Measurements from ENCODE around the gene ITIH2.

ITIH2 gene

DNA sequence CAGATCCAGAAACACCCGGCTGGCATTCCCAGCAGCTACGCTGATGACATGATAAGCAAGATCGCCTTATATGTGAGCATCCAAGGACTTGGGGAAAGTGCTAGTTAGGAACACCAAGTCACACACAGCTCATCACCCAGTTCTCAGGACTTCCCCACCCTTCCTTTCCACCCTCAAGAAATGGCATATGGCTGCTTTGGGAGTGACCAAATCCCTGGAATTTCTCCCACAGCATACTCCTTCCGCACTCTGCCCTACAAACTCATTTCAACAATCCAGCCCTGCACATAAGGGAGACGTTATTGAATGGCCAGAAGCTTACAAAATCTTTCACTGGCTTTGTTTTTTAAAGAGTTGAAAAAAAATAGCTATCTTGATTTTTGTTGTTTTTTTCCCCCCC is 40.6 kb upstream of the ITIH2 start:
- Histone ChIP-seq H3K36me3 (ENCODE audit: insufficient read depth, low read length) (no peaks in the 10 kb centered on the region), H3K9ac (ENCODE audit: low read depth, low read length, poor library complexity, severe bottlenecking) (no peak overlapping the region), H3K9me3 (ENCODE audit: insufficient read depth, low read depth, low read length) (no peaks in the 10 kb centered on the region), H3K4me3 (ENCODE audit: low read length, poor library complexity, severe bottlenecking) (no peak overlapping the region), H3F3A (ENCODE audit: low read depth) (no peaks in the 10 kb centered on the region), H4K20me1 (ENCODE audit: insufficient read depth, low read length, poor library complexity, severe bottlenecking) (no peaks in the 10 kb centered on the region), H3K79me2 (ENCODE audit: insufficient read depth, low read length) (no peaks in the 10 kb centered on the region), H2AFZ (ENCODE audit: low read length) (no peak overlapping the region), H3K27me3 (ENCODE audit: insufficient read depth, low read length, poor library complexity, severe bottlenecking) (no peaks in the 10 kb centered on the region), H3K9me2 (replicated peaks; ENCODE audit: low read depth, low read length) (no peaks in the 10 kb centered on the region), H3K4me1 (ENCODE audit: insufficient read depth, low read length, poor library complexity, severe bottlenecking) (no peaks in the 10 kb centered on the region), H3K4me2 (ENCODE audit: low read depth, low read length, poor library complexity, severe bottlenecking) (no peak overlapping the region)
- TF ChIP-seq EZH2phosphoT487 (IDR thresholded peaks at IDR 0.05; ENCODE audit: borderline replicate concordance) = no peak
- TF ChIP-seq, protein P1, sequence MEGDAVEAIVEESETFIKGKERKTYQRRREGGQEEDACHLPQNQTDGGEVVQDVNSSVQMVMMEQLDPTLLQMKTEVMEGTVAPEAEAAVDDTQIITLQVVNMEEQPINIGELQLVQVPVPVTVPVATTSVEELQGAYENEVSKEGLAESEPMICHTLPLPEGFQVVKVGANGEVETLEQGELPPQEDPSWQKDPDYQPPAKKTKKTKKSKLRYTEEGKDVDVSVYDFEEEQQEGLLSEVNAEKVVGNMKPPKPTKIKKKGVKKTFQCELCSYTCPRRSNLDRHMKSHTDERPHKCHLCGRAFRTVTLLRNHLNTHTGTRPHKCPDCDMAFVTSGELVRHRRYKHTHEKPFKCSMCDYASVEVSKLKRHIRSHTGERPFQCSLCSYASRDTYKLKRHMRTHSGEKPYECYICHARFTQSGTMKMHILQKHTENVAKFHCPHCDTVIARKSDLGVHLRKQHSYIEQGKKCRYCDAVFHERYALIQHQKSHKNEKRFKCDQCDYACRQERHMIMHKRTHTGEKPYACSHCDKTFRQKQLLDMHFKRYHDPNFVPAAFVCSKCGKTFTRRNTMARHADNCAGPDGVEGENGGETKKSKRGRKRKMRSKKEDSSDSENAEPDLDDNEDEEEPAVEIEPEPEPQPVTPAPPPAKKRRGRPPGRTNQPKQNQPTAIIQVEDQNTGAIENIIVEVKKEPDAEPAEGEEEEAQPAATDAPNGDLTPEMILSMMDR (conservative IDR thresholded peaks at IDR 0.05; ENCODE audit: low read length) = no peak

DNA sequence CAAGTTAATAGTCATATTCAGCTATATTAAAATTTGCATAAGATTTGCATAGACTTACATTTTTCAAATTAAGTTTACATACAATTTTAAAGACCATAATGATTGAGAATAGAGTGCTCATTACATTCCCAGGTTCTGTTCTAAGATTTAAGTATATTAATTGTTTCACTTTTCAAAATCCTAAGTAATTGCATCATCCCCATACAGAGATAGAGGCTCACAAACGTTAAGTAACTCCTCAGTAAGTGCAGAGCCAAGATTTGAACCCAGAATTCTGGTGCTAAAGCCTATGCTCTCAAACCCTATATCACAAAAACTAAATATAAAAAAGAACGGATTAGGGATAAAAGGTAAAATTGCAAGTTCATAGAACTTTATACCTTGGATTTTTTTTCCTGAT is 38.4 kb upstream of the ITIH2 start:
- Histone ChIP-seq H3K9me3 (ENCODE audit: insufficient read depth, low read depth, low read length) (no peaks in the 10 kb centered on the region), H3K4me1 (ENCODE audit: insufficient read depth, low read length, poor library complexity, severe bottlenecking) (no peaks in the 10 kb centered on the region), H3K9ac (ENCODE audit: low read depth, low read length, poor library complexity, severe bottlenecking) (no peak overlapping the region), H3K79me2 (ENCODE audit: insufficient read depth, low read length) (no peaks in the 10 kb centered on the region), H3K4me3 (ENCODE audit: low read length, poor library complexity, severe bottlenecking) (no peak overlapping the region), H3K4me2 (ENCODE audit: low read depth, low read length, poor library complexity, severe bottlenecking) (no peak overlapping the region), H2AFZ (ENCODE audit: low read length) (no peak overlapping the region), H3K36me3 (ENCODE audit: insufficient read depth, low read length) (no peaks in the 10 kb centered on the region), H4K20me1 (ENCODE audit: insufficient read depth, low read length, poor library complexity, severe bottlenecking) (no peaks in the 10 kb centered on the region), H3K27me3 (ENCODE audit: insufficient read depth, low read length, poor library complexity, severe bottlenecking) (no peaks in the 10 kb centered on the region), H3F3A (ENCODE audit: low read depth) (no peaks in the 10 kb centered on the region), H3K9me2 (replicated peaks; ENCODE audit: low read depth, low read length) (no peaks in the 10 kb centered on the region)
- TF ChIP-seq, protein P1 (conservative IDR thresholded peaks at IDR 0.05; ENCODE audit: low read length) = no peak
- no peak for TF ChIP-seq EZH2phosphoT487 (IDR thresholded peaks at IDR 0.05; ENCODE audit: borderline replicate concordance)

DNA sequence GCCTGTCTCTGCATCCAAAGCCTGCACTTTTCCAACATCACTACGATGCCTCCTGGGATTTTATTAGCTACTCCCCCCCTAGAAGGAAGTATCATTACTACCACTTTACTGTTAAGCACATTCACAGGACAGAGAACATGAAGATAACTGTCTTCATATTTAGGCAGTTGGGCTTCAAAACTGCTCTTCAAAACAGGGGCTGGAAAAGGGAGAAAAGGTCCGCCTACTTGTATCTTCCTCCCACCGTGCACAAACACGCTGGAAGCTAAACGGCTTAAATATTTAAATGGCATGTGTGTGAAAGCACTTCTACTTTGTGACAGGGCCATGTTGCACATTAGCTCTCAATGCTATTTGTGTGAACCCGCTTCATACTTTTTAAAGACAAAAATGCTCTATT is 37.3 kb upstream of the ITIH2 start:
- H3K36me3 ChIP-seq (ENCODE audit: insufficient read depth, low read length) = no peaks in the 10 kb centered on the region
- no peaks in the 10 kb centered on the region for H3F3A ChIP-seq (ENCODE audit: low read depth)
- TF ChIP-seq, protein P1 (conservative IDR thresholded peaks at IDR 0.05; ENCODE audit: low read length) = no peak
- H3K9ac ChIP-seq (ENCODE audit: low read depth, low read length, poor library complexity, severe bottlenecking) = no peak overlapping the region
- H3K9me3 ChIP-seq (ENCODE audit: insufficient read depth, low read depth, low read length) = no peaks in the 10 kb centered on the region
- no peaks in the 10 kb centered on the region for H3K9me2 ChIP-seq (replicated peaks; ENCODE audit: low read depth, low read length)
- no peaks in the 10 kb centered on the region for H3K4me1 ChIP-seq (ENCODE audit: insufficient read depth, low read length, poor library complexity, severe bottlenecking)
- no peaks in the 10 kb centered on the region for H3K27me3 ChIP-seq (ENCODE audit: insufficient read depth, low read length, poor library complexity, severe bottlenecking)
- H2AFZ ChIP-seq (ENCODE audit: low read length) = no peak overlapping the region
- H3K79me2 ChIP-seq (ENCODE audit: insufficient read depth, low read length) = no peaks in the 10 kb centered on the region
- H3K4me3 ChIP-seq (ENCODE audit: low read length, poor library complexity, severe bottlenecking) = no peak overlapping the region
- no peak overlapping the region for H3K4me2 ChIP-seq (ENCODE audit: low read depth, low read length, poor library complexity, severe bottlenecking)
- H4K20me1 ChIP-seq (ENCODE audit: insufficient read depth, low read length, poor library complexity, severe bottlenecking) = no peaks in the 10 kb centered on the region

Data from Loucy (cell line).